Heart right ventricle (tissue), 16 donors: ENCODE measurements around the gene SLC22A25. TPM values are rescaled to one million over a fixed set of nuclear protein-coding genes. Genes with fewer than 3 reads are reported as not detected.

Source experiments
- ATAC-seq, 8 donors: fragments of 200-7000 bp; cut with Tn5 transposase; one replicate each; pipeline ENCODE4 v1.9.1; 2020; ENCODE audit warnings: mild to moderate bottlenecking in 8 of 8, moderate library complexity in 8 of 8, moderate number of reproducible peaks in 1 of 8
- DNase-seq, 2 donors: peaks; one replicate each; pipeline ENCODE4 v3.0.0-alpha.2; 2020
- H3K27ac ChIP-seq, 10 donors: fragments of 200-600 bp; sonication (generic) in 2 of 10; one replicate each; pipeline versions ENCODE4 v1.5.0 to v1.8.0; 2020 to 2022; ENCODE audit warnings: mild to moderate bottlenecking in 3 of 10
- H3K27me3 ChIP-seq, 7 donors: fragments of 200-600 bp; one replicate each; pipeline ENCODE4 v1.8.0; 2021 to 2022; ENCODE audit warnings: mild to moderate bottlenecking in 2 of 7
- H3K36me3 ChIP-seq, 9 donors: fragments of 200-600 bp; sonication (generic) in 1 of 9; one replicate each; pipeline versions ENCODE4 v1.5.0 to v1.8.0; 2020 to 2022; ENCODE audit warnings: mild to moderate bottlenecking in 2 of 9
- H3K4me1 ChIP-seq, 9 donors: fragments of 200-600 bp; sonication (generic) in 1 of 9; one replicate each; pipeline versions ENCODE4 v1.5.0 to v1.8.0; 2020 to 2022; ENCODE audit warnings: mild to moderate bottlenecking in 4 of 9
- H3K4me3 ChIP-seq, 10 donors: fragments of 200-600 bp; sonication (generic) in 2 of 10; one replicate each; pipeline versions ENCODE4 v1.5.0 to v1.8.0; 2020 to 2022; ENCODE audit warnings: mild to moderate bottlenecking in 7 of 10, moderate library complexity in 2 of 10
- H3K9me3 ChIP-seq, 11 donors: fragments of 200-600 bp in 10 of 11; sonication (generic) in 2 of 11; one replicate each; pipeline versions ENCODE4 v1.5.0 to v1.8.0; 2013 to 2022; ENCODE audit warnings: mild to moderate bottlenecking in 2 of 11, control low read depth in 1 of 11, moderate library complexity in 1 of 11
- WGBS, 2 donors: extraction: QIAGEN DNeasy Blood & Tissue Kit; methylation state at CpG; one replicate each; pipeline ENCODE4 v1.1.7; 2013; ENCODE audit warnings: inconsistent platforms in 1 of 2; 5-methylcytosine and 5-hydroxymethylcytosine counted together
- intact Hi-C, 10 donors: fragments of 100-400 bp; cut with DNase I; formaldehyde crosslinking; loops; one replicate each; pipeline versions ENCODE4 v1.11.1 to v1.14.2; 2022
- polyA plus RNA-seq, 2 donors: library from polyadenylated mRNA; stranded (reverse); fragments of 200-250 nt; gene quantifications; one replicate each; pipeline ENCODE4 v1.2.3, GENCODE V29; 2013
- total RNA-seq, 10 donors: library from RNA; stranded (reverse); fragmentation: NEBNext Ultra II Directional in 3 of 10; extraction: Animal tissue kit (Norgen Biotek cat#: 25700) in 3 of 10; gene quantifications; one replicate each; pipeline versions ENCODE4 v1.2.1 to v1.2.4, GENCODE V29; 2021 to 2023
- TF ChIP-seq, protein P1 (sequence below), 9 donors: fragments of 200-600 bp; sonication (generic) in 2 of 9; IDR thresholded peaks; one replicate each; pipeline versions ENCODE4 v1.5.0 to v1.8.0; 2021 to 2022; ENCODE audit warnings: antibody characterized with exemption in 9 of 9, mild to moderate bottlenecking in 5 of 9, moderate library complexity in 1 of 9
- donor health status: Arrhythmogenic right ventricular cardiomyopathy.
- donor health status: ischemic (EF 13 %, LVEDD 7.1; RV severe dilation, severe dysfunction).
- donor health status: healthy with polysubstance abuse.
- donor health status: DM: no; HTN: yes; CAD: no.
- donor health status: DM: no; HTN: no; CAD: no.
- donor health status: ischemic (EF 25% LVEDD 6.9; RV normal size, moderate dysfunction).
- donor health status: ischemic (EF 25% LVEDD 5.7; RV mildly dilated, moderate dysfunction).
- donor health status: healthy.
- donor health status: DM: yes; HTN: yes; CAD: no.
- donor health status: Ischemic cardiomyopathy.
- donor health status: ischemic (EF 35%, LVEDD 5.7; RV mildly dilated, moderate dysfunction).
- donor health status: nonischemic (EF 11% LVEDD 7.7; RV severe dilation, severe dysfunction).
- donor health status: DM: yes; HTN: yes; CAD: no.
- donor health status: PGD.
- donor health status: ischemic (EF 29% LVEDD 5.4; RV normal size, mild dysfunction).
- donor health status: nonischemic (EF 23%, LVEDD 6.1; RV moderate dilation, normal function).

The SLC22A25 gene
- total and polyA plus RNA-seq, 12 donors: not detected

DNA sequence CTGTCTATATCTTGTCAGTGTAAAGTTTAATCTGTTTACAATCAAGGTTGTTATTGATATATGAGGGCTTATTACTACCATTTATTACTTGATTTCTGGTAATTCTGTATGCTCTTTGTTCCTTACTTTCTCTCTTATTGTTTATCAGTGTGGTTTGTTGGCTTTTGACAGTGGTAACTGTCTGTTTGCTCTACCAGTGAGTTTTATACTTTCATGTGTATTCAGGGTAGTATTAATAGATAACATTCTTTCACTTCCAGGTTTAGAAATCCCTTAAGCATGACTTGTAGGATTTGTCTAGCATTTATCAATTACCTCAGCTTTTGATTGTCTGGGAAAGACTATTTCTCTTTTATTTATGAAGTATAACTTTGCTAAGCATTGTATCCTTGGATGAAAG, 37.5 kb upstream of the SLC22A25 start:
- no peak for DNase-seq
- TF ChIP-seq, protein P1, sequence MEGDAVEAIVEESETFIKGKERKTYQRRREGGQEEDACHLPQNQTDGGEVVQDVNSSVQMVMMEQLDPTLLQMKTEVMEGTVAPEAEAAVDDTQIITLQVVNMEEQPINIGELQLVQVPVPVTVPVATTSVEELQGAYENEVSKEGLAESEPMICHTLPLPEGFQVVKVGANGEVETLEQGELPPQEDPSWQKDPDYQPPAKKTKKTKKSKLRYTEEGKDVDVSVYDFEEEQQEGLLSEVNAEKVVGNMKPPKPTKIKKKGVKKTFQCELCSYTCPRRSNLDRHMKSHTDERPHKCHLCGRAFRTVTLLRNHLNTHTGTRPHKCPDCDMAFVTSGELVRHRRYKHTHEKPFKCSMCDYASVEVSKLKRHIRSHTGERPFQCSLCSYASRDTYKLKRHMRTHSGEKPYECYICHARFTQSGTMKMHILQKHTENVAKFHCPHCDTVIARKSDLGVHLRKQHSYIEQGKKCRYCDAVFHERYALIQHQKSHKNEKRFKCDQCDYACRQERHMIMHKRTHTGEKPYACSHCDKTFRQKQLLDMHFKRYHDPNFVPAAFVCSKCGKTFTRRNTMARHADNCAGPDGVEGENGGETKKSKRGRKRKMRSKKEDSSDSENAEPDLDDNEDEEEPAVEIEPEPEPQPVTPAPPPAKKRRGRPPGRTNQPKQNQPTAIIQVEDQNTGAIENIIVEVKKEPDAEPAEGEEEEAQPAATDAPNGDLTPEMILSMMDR (IDR thresholded peaks at IDR 0.05): no peak
- intact Hi-C loops: no loop called here
- no peak overlapping the region for H3K4me3 ChIP-seq
- no peak for ATAC-seq
- peaks cover 0 to 33% (median 22%) of the 10 kb centered on the region in 7 donors for H3K27me3 ChIP-seq
- no peak overlapping the region for H3K27ac ChIP-seq
- no peaks in the 10 kb centered on the region for H3K9me3 ChIP-seq
- no peaks in the 10 kb centered on the region for H3K36me3 ChIP-seq
- H3K4me1 ChIP-seq: no peaks in the 10 kb centered on the region

DNA sequence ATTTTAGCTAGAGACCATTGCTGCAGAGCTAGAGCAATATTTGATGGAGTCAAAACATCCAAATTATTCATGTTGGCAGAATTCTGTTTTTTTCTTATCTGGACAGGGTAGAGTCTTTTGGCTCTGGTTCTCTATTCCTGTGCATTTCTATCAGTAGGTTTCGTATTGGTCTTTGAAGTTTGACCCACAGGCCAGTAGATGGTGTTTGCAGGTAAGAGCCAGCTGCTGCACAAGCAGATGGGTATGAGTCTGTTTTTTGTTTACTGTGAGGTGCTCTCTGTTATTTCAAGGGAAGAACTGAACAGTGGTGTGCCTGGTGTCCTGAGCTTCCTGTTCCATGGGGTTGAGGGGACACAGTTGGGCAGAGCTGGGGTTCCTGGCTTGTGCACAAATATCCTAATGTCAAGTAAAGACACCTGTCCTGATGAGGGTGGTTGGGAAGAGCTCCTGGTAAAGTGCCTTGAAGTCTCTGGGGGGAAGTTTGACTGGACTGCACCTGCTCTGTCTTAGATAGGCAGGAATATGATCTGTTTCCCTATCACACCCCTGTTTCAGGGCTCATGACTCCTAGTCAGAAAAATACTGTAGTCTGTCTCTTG, 34.0 kb upstream of the SLC22A25 start:
- ATAC-seq (no peak), DNase-seq (no peak)
- no peaks in the 10 kb centered on the region for H3K36me3 ChIP-seq
- 20 to 52% methylated on average over 1 of the region's 1 CpG for WGBS, 2 donors
- H3K27ac ChIP-seq: no peak overlapping the region
- peaks cover 0 to 19% (median 5%) of the 10 kb centered on the region in 7 donors for H3K27me3 ChIP-seq
- intact Hi-C loops: no loop called here
- H3K4me1 ChIP-seq: no peaks in the 10 kb centered on the region
- no peak overlapping the region for H3K4me3 ChIP-seq
- TF ChIP-seq, protein P1 (IDR thresholded peaks at IDR 0.05): no peak
- H3K9me3 ChIP-seq: peaks cover 0 to 6% (median 0%) of the 10 kb centered on the region in 11 donors

DNA sequence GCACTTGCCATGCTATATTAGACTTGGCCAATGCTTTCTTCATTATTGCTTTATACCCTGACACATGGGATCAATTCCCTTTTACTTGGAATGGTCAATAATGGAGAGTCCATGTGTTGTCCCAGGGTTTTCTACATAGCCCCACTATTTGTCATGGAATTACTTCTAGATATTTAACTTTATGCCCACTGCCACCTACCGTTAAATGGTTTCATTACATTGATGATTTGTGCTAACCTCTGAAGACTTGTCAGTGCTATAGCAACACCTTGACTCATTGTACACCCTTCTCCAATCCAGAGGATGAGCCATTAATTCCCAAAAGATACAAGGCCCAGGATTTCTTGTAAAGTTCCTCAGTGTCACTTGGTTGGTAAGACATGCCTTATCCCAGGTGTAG, 31.4 kb upstream of the SLC22A25 start:
- Histone ChIP-seq H3K36me3 (no peaks in the 10 kb centered on the region), H3K27ac (no peak overlapping the region), H3K27me3 (peaks cover 0 to 7% (median 0%) of the 10 kb centered on the region in 7 donors), H3K9me3 (peaks cover 0 to 6% (median 0%) of the 10 kb centered on the region in 11 donors), H3K4me3 (no peak overlapping the region), H3K4me1 (no peaks in the 10 kb centered on the region)
- TF ChIP-seq, protein P1 (IDR thresholded peaks at IDR 0.05): no peak
- WGBS, 2 donors: 70 to 76% methylated on average over 1 of the region's 1 CpG
- ATAC-seq: no peak
- DNase-seq: no peak
- intact Hi-C loops: no loop called here

DNA sequence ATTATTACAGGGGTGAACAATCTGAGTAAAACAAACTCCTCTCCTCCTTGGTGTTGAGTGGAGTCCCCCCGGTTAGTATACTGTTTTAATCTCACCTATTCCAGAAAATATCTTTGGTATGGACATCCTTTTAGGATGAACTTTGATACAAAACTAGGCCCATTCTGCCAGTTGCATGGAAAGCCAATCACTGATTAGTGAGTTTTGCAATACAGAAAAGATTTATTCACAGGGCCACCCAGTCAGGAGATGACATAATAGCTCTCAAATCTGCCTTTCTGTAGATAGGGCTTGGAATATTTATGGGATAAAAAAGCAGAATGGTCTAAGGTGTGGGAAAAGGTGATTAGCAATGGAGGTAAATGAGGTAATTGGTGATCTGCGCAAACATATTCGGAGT, 30.3 kb upstream of the SLC22A25 start:
- Histone ChIP-seq H3K27ac (no peak overlapping the region), H3K27me3 (peaks cover 0 to 6% (median 0%) of the 10 kb centered on the region in 7 donors), H3K4me3 (no peak overlapping the region), H3K9me3 (peaks cover 0 to 6% (median 0%) of the 10 kb centered on the region in 11 donors), H3K36me3 (no peaks in the 10 kb centered on the region), H3K4me1 (no peaks in the 10 kb centered on the region)
- ATAC-seq (no peak), DNase-seq (no peak)
- intact Hi-C loops: no loop called here
- 88 to 90% methylated on average over 3 of the region's 3 CpGs for WGBS, 2 donors
- TF ChIP-seq, protein P1 (IDR thresholded peaks at IDR 0.05): no peak
